ENCODE measurements around the gene FGF14. TPM values are rescaled to one million over a fixed set of nuclear protein-coding genes. Genes with fewer than 3 reads are reported as not detected.

Gene FGF14
- total and polyA plus RNA-seq, 2 donors (not counting 3 experiments of a cell fraction or from before 2014, with no cell fraction given): not detected

GRCh38 chr13:101785858-101786257 lies 616.0 kb downstream of the FGF14 start:
- no peaks in the 10 kb centered on the region for H3K79me2 ChIP-seq (ENCODE audit: control insufficient read depth, insufficient read depth, low read length)
- no peak overlapping the region for H3K4me2 ChIP-seq (ENCODE audit: insufficient read depth, low read length)
- no peak for FAIRE-seq
- no peak overlapping the region for H3K4me3 ChIP-seq (replicated peaks in 1 of 3; ENCODE audit: insufficient read depth in 1 of 3, low read depth in 1 of 3, low read length in 3 of 3)
- H2AFZ ChIP-seq (ENCODE audit: low read depth, low read length): no peak overlapping the region
- no peaks in the 10 kb centered on the region for H4K20me1 ChIP-seq (replicated peaks; ENCODE audit: control insufficient read depth, extremely low read depth, insufficient read depth, low read length)
- TF ChIP-seq MAX (IDR thresholded peaks at IDR 0.05; ENCODE audit: insufficient read depth, insufficient read length) (no peak), MYC (IDR thresholded peaks at IDR 0.05; ENCODE audit: low read depth, low read length) (no peak), JUN (IDR thresholded peaks at IDR 0.05; ENCODE audit: borderline replicate concordance, insufficient read depth, insufficient read length, low read depth) (no peak), EZH2 (IDR thresholded peaks at IDR 0.05; ENCODE audit: borderline replicate concordance, low read depth, low read length, severe bottlenecking) (no peak), POLR2AphosphoS5 (IDR thresholded peaks at IDR 0.05; ENCODE audit: insufficient read depth, low read depth, low read length) (no peak), POLR2A (IDR thresholded peaks at IDR 0.05; ENCODE audit: low read depth, low read length) (no peak), CTCF (IDR thresholded peaks at IDR 0.05; ENCODE audit: extremely low read depth in 1 of 2, insufficient read depth in 1 of 2, low read depth in 1 of 2, low read length in 2 of 2) (no peak), GATA2 (IDR thresholded peaks at IDR 0.05; ENCODE audit: insufficient read depth, insufficient read length, low read depth, low read length) (no peak), FOS (IDR thresholded peaks at IDR 0.05; ENCODE audit: borderline replicate concordance, insufficient read depth, low read length) (no peak)
- no peaks in the 10 kb centered on the region for H3K4me1 ChIP-seq (ENCODE audit: control insufficient read depth, extremely low read depth, insufficient read depth, low read length)
- peaks cover 3 to 17% of the 10 kb centered on the region in 2 experiments for H3K27me3 ChIP-seq (ENCODE audit: control insufficient read depth in 2 of 2, insufficient read depth in 2 of 2, low read length in 2 of 2)
- H3K9me1 ChIP-seq (replicated peaks; ENCODE audit: control insufficient read depth, extremely low read depth, insufficient read depth, low read length): no peaks in the 10 kb centered on the region
- CTCF ChIA-PET: interaction anchor here (1.9 kb wide), 2 partner anchors 641 to 770 kb away, joined by 6 to 18 read pairs; no protein-coding TSS in a partner anchor
- no peak for DNase-seq (ENCODE audit: low read depth, low spot score)
- H3K9me3 ChIP-seq (replicated peaks; ENCODE audit: control insufficient read depth, insufficient read depth, low read length): no peaks in the 10 kb centered on the region
- no peaks in the 10 kb centered on the region for H3K36me3 ChIP-seq (ENCODE audit: control insufficient read depth in 2 of 2, extremely low read depth in 1 of 2, insufficient read depth in 2 of 2, low read length in 2 of 2)
- no peak overlapping the region for H3K27ac ChIP-seq (ENCODE audit: insufficient read depth, low read depth, low read length)
- POLR2A ChIA-PET: no interaction called here
- BruUV-seq (replicated peaks): no TSS peak
- H3K9ac ChIP-seq (replicated peaks; ENCODE audit: extremely low read depth, insufficient read depth, low read length): no peak overlapping the region
- dilution Hi-C loops (cut with MboI; ENCODE audit: extremely low pct_ligation_motif_present, low sequenced_read_pairs): no loop called here
- intact Hi-C loops (cut with micrococcal nuclease): no loop called here
